Endothelial cell of umbilical vein (primary cell): Measurements from ENCODE around the gene RBP5. TPM values are rescaled to one million over a fixed set of nuclear protein-coding genes. Genes with fewer than 3 reads are reported as not detected.

Experiments
- BruUV-seq: library from RNA; stranded (reverse); fragments of 400-500 nt; replicated peaks from 2 replicates; lab custom pipeline; 2021; lab: Mats Ljungman, UMichigan
- CTCF ChIA-PET: fragments of 300-600, 350-600 bp; sonication (Branson Sonifier 250); formaldehyde crosslinking; loops from one replicate; lab custom pipeline; 2021; ENCODE audit warnings: antibody characterized with exemption, inconsistent platforms; lab: Charles Lee
- POLR2A ChIA-PET: fragments of 300-600, 350-600 bp; sonication (Branson Sonifier 250); formaldehyde crosslinking; loops from one replicate; lab custom pipeline; 2021; ENCODE audit warnings: antibody characterized with exemption, inconsistent platforms; lab: Charles Lee
- DNase-seq: peaks from one replicate; pipeline ENCODE4 v3.0.0-alpha.2; 2011; ENCODE audit warnings: low read depth, low spot score
- FAIRE-seq: peaks from 2 replicates; lab custom pipeline; 2011; peaks lifted over from hg19 to GRCh38; lab: Jason Lieb, UNC
- H2AFZ ChIP-seq: 2 replicates; pipeline ENCODE4 v1.6.0; 2012; ENCODE audit warnings: low read depth, low read length, control low read depth, inconsistent platforms
- H3K27ac ChIP-seq: 2 replicates; pipeline ENCODE4 v1.5.1; 2011; ENCODE audit warnings: low read depth, mild to moderate bottlenecking, control low read depth, low read length, moderate library complexity; ENCODE audit not compliant: insufficient read depth
- H3K27me3 ChIP-seq, 2 experiments: 2 replicates each; pipeline versions ENCODE4 v1.6.0 to v1.6.1; 2011; ENCODE audit warnings: low read length in 2 of 2, mixed read lengths in 1 of 2; ENCODE audit not compliant: control insufficient read depth in 2 of 2, insufficient read depth in 2 of 2
- H3K36me3 ChIP-seq, 2 experiments: 2 replicates in 1 of 2; 3 replicates in 1 of 2; pipeline ENCODE4 v1.5.1; 2011; ENCODE audit warnings: low read length in 2 of 2, mild to moderate bottlenecking in 1 of 2, moderate library complexity in 1 of 2; ENCODE audit not compliant: control insufficient read depth in 2 of 2, insufficient read depth in 2 of 2; ENCODE audit errors: extremely low read depth in 1 of 2
- H3K4me1 ChIP-seq: 3 replicates; pipeline ENCODE4 v1.5.1; 2011; ENCODE audit warnings: mild to moderate bottlenecking, low read length; ENCODE audit not compliant: control insufficient read depth, insufficient read depth; ENCODE audit errors: extremely low read depth
- H3K4me2 ChIP-seq: 2 replicates; pipeline ENCODE4 v1.6.1; 2011; ENCODE audit warnings: low read length, control low read depth, mixed read lengths; ENCODE audit not compliant: insufficient read depth
- H3K4me3 ChIP-seq, 3 experiments: fragments of 200-600 bp in 1 of 3; sonication (generic), shearing (Covaris generic) in 1 of 3; replicated peaks in 1 of 3; 2 replicates each; pipeline ENCODE4 v1.5.1; 2011 to 2016; ENCODE audit warnings: control low read depth in 3 of 3, low read length in 3 of 3, mild to moderate bottlenecking in 2 of 3, inconsistent platforms in 1 of 3, low read depth in 1 of 3, moderate library complexity in 1 of 3; ENCODE audit not compliant: insufficient read depth in 1 of 3
- H3K79me2 ChIP-seq: 2 replicates; pipeline ENCODE4 v1.6.0; 2012; ENCODE audit warnings: low read length, inconsistent platforms; ENCODE audit not compliant: control insufficient read depth, insufficient read depth
- H3K9ac ChIP-seq: replicated peaks from 2 replicates; pipeline ENCODE3; 2011; ENCODE audit warnings: low read length, control low read depth; ENCODE audit not compliant: insufficient read depth; ENCODE audit errors: extremely low read depth
- H3K9me1 ChIP-seq: replicated peaks from 3 replicates; pipeline ENCODE4 v1.6.0; 2011; ENCODE audit warnings: mild to moderate bottlenecking, low read length; ENCODE audit not compliant: control insufficient read depth, insufficient read depth; ENCODE audit errors: extremely low read depth
- H3K9me3 ChIP-seq: replicated peaks from 2 replicates; pipeline ENCODE4 v1.5.1; 2012; ENCODE audit warnings: low read length, inconsistent platforms; ENCODE audit not compliant: control insufficient read depth, insufficient read depth
- H4K20me1 ChIP-seq: replicated peaks from 2 replicates; pipeline ENCODE3; 2011; ENCODE audit warnings: mild to moderate bottlenecking, low read length; ENCODE audit not compliant: control insufficient read depth, insufficient read depth; ENCODE audit errors: extremely low read depth
- CTCF ChIP-seq, 2 donors: IDR thresholded peaks; 1 replicate in 1 of 2; 2 replicates in 1 of 2; pipeline ENCODE4 v1.5.1; 2011; ENCODE audit warnings: low read length in 2 of 2, mild to moderate bottlenecking in 2 of 2, moderate library complexity in 2 of 2, control low read depth in 1 of 2, inconsistent platforms in 1 of 2, low read depth in 1 of 2; ENCODE audit not compliant: insufficient read depth in 1 of 2; ENCODE audit errors: extremely low read depth in 1 of 2
- EZH2 ChIP-seq: IDR thresholded peaks from 2 replicates; pipeline ENCODE4 v1.6.1; 2012; ENCODE audit warnings: borderline replicate concordance, low read depth, mild to moderate bottlenecking, moderate library complexity, low read length, inconsistent platforms; ENCODE audit not compliant: severe bottlenecking
- FOS ChIP-seq: IDR thresholded peaks from 2 replicates; pipeline ENCODE4 v1.6.1; 2011; ENCODE audit warnings: mild to moderate bottlenecking, low read length, moderate library complexity, borderline replicate concordance; ENCODE audit not compliant: insufficient read depth
- GATA2 ChIP-seq: IDR thresholded peaks from 2 replicates; pipeline ENCODE4 v1.7.0; 2011; ENCODE audit warnings: low read depth, mild to moderate bottlenecking, moderate library complexity, mixed read lengths, low read length; ENCODE audit not compliant: insufficient read length, insufficient read depth
- JUN ChIP-seq: IDR thresholded peaks from 2 replicates; pipeline ENCODE4 v1.6.1; 2011; ENCODE audit warnings: borderline replicate concordance, low read depth; ENCODE audit not compliant: insufficient read length, insufficient read depth
- MAX ChIP-seq: IDR thresholded peaks from 2 replicates; pipeline ENCODE4 v1.6.1; 2011; ENCODE audit not compliant: insufficient read depth, insufficient read length
- MYC ChIP-seq: IDR thresholded peaks from one replicate; pipeline ENCODE4 v1.6.1; 2011; ENCODE audit warnings: mild to moderate bottlenecking, low read depth, low read length
- POLR2A ChIP-seq: IDR thresholded peaks from 2 replicates; pipeline ENCODE4 v1.6.1; 2012; ENCODE audit warnings: low read depth, mild to moderate bottlenecking, control low read depth, low read length
- POLR2AphosphoS5 ChIP-seq: IDR thresholded peaks from 2 replicates; pipeline ENCODE4 v1.6.1; 2012; ENCODE audit warnings: low read depth, mild to moderate bottlenecking, control low read depth, low read length, moderate library complexity; ENCODE audit not compliant: insufficient read depth
- dilution Hi-C: fragments of 300-500 bp; cut with MboI; formaldehyde crosslinking; loops from one replicate; pipeline ENCODE4 v1.15.0; 2019; ENCODE audit warnings: low sequenced_read_pairs; ENCODE audit not compliant: extremely low pct_ligation_motif_present
- intact Hi-C: fragments of 100-400 bp; cut with micrococcal nuclease; formaldehyde crosslinking; loops from one replicate; pipeline ENCODE4 v1.10.0; 2022
- polyA plus RNA-seq, 4 experiments: library from polyadenylated mRNA; depleted of rRNA in 3 of 4; stranded (reverse) in 3 of 4; unstranded in 1 of 4; fragments of >200 nt; gene quantifications; 2 replicates each; pipeline versions ENCODE4 v1.2.1 to v1.2.3, GENCODE V29; 2011 to 2012; ENCODE audit warnings: missing spikeins in 1 of 4
- total RNA-seq: library from RNA; stranded (reverse); gene quantifications from 2 replicates; pipeline ENCODE4 v1.2.3, GENCODE V29; 2021

Gene RBP5
- total and polyA plus RNA-seq, 2 donors (not counting 3 experiments of a cell fraction or from before 2014, with no cell fraction given) = 0.12 TPM; not detected in 1

- CTCF ChIA-PET = no interaction called here
- DNase-seq = no peak
- no peaks in the 10 kb centered on the region for H3K4me1 ChIP-seq
- no peaks in the 10 kb centered on the region for H3K27me3 ChIP-seq
- POLR2A ChIA-PET = no interaction called here
- no peaks in the 10 kb centered on the region for H3K9me3 ChIP-seq
- H3K36me3 ChIP-seq = peaks cover 0 to 1% of the 10 kb centered on the region in 2 experiments
- no peak overlapping the region for H2AFZ ChIP-seq
- no peak overlapping the region for H3K9ac ChIP-seq
- dilution Hi-C loops (no loop called here), intact Hi-C loops (no loop called here)
- no peak overlapping the region for H3K4me3 ChIP-seq
- BruUV-seq = no TSS peak
- no peak overlapping the region for H3K4me2 ChIP-seq
- H3K27ac ChIP-seq = no peak overlapping the region
- TF ChIP-seq MAX (no peak), POLR2A (no peak), FOS (no peak), MYC (no peak), CTCF (IDR thresholded peaks at IDR 0.05; ENCODE audit: extremely low read depth in 1 of 2, insufficient read depth in 1 of 2, low read depth in 1 of 2, low read length in 2 of 2) (no peak), GATA2 (no peak), EZH2 (no peak), POLR2AphosphoS5 (no peak), JUN (no peak)
- H4K20me1 ChIP-seq = no peaks in the 10 kb centered on the region
- no peaks in the 10 kb centered on the region for H3K79me2 ChIP-seq
- no peak for FAIRE-seq
- no peaks in the 10 kb centered on the region for H3K9me1 ChIP-seq
Measured at GRCh38 chr12:7100239-7100638, 28.4 kb downstream of the RBP5 start.
